ENCODE measurements around the gene PACSIN2. TPM values are rescaled to one million over a fixed set of nuclear protein-coding genes. Genes with fewer than 3 reads are reported as not detected.

Gene PACSIN2
- total and polyA plus RNA-seq, 8 donors: 45.1 to 109 (median 95.4) TPM

- FAIRE-seq (no peak), DNase-seq (no peak), ATAC-seq (no peak)
- Histone ChIP-seq H3K9me3 (no peaks in the 10 kb centered on the region), H3K4me1 (peaks cover 30 to 66% (median 46%) of the 10 kb centered on the region in 3 donors), H3K27me3 (no peaks in the 10 kb centered on the region), H3K36me3 (no peaks in the 10 kb centered on the region), H3K27ac (peak overlapping the region in 3 of 4 donors; percentile 13 to 55 (median 30)), H3K4me3 (no peak overlapping the region)
- no peak for TF ChIP-seq CTCF (IDR thresholded peaks at IDR 0.05)
- 38 to 52% methylated on average over 6 of the region's 6 CpGs for WGBS, 2 donors
- intact Hi-C loops (cut with DNase I): no loop called here
Measured at GRCh38 chr22:42912059-42912458, 102.9 kb downstream of the PACSIN2 start.

- H3K4me1 ChIP-seq: peaks cover 29 to 66% (median 55%) of the 10 kb centered on the region in 3 donors
Measured at GRCh38 chr22:42910221-42910942, 104.6 kb downstream of the PACSIN2 start.

GRCh38 chr22:42909363-42910058, 105.4 kb downstream of the PACSIN2 start:
- ATAC-seq (no peak), FAIRE-seq (no peak), DNase-seq (peak in 1 of 6 donors; percentile 31)
- intact Hi-C loops (cut with DNase I): no loop called here
- Histone ChIP-seq H3K9me3 (no peaks in the 10 kb centered on the region), H3K27me3 (no peaks in the 10 kb centered on the region), H3K4me3 (no peak overlapping the region), H3K4me1 (peaks cover 32 to 67% (median 56%) of the 10 kb centered on the region in 3 donors), H3K36me3 (no peaks in the 10 kb centered on the region), H3K27ac (peak overlapping the region in 2 of 4 donors; percentile 5 to 33)
- 59 to 60% methylated on average over 14 of the region's 14 CpGs for WGBS, 2 donors
- TF ChIP-seq CTCF (IDR thresholded peaks at IDR 0.05): no peak

More at GRCh38 chr22:42910221-42910942, 104.6 kb downstream of the PACSIN2 start:
- H3K9me3 ChIP-seq: no peaks in the 10 kb centered on the region
- TF ChIP-seq CTCF (IDR thresholded peaks at IDR 0.05): no peak
- no peak overlapping the region for H3K4me3 ChIP-seq
- ATAC-seq: no peak
- intact Hi-C loops (cut with DNase I): no loop called here
- no peaks in the 10 kb centered on the region for H3K27me3 ChIP-seq
- DNase-seq: peak in 1 of 6 donors; percentile 30
- H3K27ac ChIP-seq: peak overlapping the region in 1 of 4 donors; percentile 22
- FAIRE-seq: no peak
- WGBS, 2 donors: 64 to 72% methylated on average over 10 of the region's 10 CpGs
- H3K36me3 ChIP-seq: no peaks in the 10 kb centered on the region

GRCh38 chr22:42908374-42908746, 106.6 kb downstream of the PACSIN2 start:
- FAIRE-seq (no peak), DNase-seq (peak in 1 of 6 donors; percentile 44), ATAC-seq (no peak)
- Histone ChIP-seq H3K9me3 (no peaks in the 10 kb centered on the region), H3K27ac (peak overlapping the region; percentile 5 to 84 (median 32)), H3K4me1 (peaks cover 31 to 63% (median 49%) of the 10 kb centered on the region in 3 donors), H3K36me3 (no peaks in the 10 kb centered on the region), H3K27me3 (no peaks in the 10 kb centered on the region), H3K4me3 (no peak overlapping the region)
- WGBS, 2 donors: 61 to 64% methylated on average over 6 of the region's 6 CpGs
- TF ChIP-seq CTCF (IDR thresholded peaks at IDR 0.05): no peak
- intact Hi-C loops (cut with DNase I): no loop called here

Measured in pancreas (tissue), 10 donors.